22Rv1 (cell line): ENCODE results near the gene CHCHD4.

ENCODE experiments used
- H3K27ac ChIP-seq: fragments of 450-650 bp; 2 replicates; pipeline ENCODE4 v1.5.1; 2017
- CTCF ChIP-seq: fragments of 450-650 bp; IDR thresholded peaks from 2 replicates; pipeline ENCODE4 v1.5.1; 2017; ENCODE audit warnings: mild to moderate bottlenecking
- ZFX ChIP-seq: fragments of 450-650 bp; IDR thresholded peaks from 2 replicates; pipeline ENCODE4 v1.6.1; 2017; ENCODE audit warnings: antibody characterized with exemption, borderline replicate concordance

CHCHD4 gene

DNA sequence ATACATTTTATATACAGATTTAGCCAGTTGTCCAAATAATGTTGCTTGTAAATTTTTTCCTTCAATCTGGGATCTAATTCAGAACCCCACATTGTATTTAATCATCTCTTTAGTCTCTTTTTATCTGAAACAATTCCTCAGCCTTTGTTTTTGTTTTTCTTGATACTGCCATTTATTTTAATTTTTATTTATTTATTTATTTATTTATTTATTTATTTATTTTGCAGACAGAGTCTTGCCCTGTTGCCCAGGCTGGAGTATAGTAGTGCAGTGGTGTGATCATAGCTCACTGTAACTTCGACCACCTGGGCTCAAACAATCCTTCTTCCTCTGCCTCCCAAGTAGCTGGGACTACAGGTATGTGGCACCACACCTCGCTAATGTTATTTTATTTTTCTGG, 61.5 kb downstream of the CHCHD4 start:
- TF ChIP-seq ZFX: no peak
- TF ChIP-seq CTCF: no peak
- no peak overlapping the region for H3K27ac ChIP-seq
